ENCODE data around the gene ALCAM.

The ALCAM gene

DNA sequence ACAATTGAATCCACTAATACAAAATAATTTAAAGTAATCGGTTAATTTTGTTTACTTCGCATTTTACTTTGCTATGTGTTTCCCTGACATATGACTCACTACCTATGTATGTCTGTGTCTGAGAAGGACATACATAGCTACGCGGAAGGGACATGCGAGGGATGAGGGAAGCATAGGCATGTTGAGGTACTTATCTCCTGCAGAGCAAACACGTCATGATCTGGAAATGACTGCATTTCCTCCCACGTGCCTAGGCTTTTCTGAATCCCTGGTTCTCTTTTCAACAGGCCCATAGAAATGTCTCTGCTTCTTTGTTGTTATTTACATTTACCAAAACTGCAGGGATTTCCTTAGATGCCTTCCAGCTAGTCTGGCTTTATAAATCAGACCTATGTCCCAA is 27.5 kb downstream of the ALCAM start:
- H3K36me3 ChIP-seq (ENCODE audit: insufficient read depth): no peaks in the 10 kb centered on the region
- H2AFZ ChIP-seq (ENCODE audit: low read depth): no peak overlapping the region
- no peak overlapping the region for H3K4me3 ChIP-seq (IDR thresholded peaks at IDR 0.05; ENCODE audit: insufficient read depth, low read depth, low read length)
- TF ChIP-seq, protein P1, sequence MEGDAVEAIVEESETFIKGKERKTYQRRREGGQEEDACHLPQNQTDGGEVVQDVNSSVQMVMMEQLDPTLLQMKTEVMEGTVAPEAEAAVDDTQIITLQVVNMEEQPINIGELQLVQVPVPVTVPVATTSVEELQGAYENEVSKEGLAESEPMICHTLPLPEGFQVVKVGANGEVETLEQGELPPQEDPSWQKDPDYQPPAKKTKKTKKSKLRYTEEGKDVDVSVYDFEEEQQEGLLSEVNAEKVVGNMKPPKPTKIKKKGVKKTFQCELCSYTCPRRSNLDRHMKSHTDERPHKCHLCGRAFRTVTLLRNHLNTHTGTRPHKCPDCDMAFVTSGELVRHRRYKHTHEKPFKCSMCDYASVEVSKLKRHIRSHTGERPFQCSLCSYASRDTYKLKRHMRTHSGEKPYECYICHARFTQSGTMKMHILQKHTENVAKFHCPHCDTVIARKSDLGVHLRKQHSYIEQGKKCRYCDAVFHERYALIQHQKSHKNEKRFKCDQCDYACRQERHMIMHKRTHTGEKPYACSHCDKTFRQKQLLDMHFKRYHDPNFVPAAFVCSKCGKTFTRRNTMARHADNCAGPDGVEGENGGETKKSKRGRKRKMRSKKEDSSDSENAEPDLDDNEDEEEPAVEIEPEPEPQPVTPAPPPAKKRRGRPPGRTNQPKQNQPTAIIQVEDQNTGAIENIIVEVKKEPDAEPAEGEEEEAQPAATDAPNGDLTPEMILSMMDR (conservative IDR thresholded peaks at IDR 0.05; ENCODE audit: low read depth, low read length): no peak
- H3K27ac ChIP-seq: no peak overlapping the region
- no peaks in the 10 kb centered on the region for H4K20me1 ChIP-seq (ENCODE audit: insufficient read depth)
- no peak overlapping the region for H3K9ac ChIP-seq
- no peaks in the 10 kb centered on the region for H3K27me3 ChIP-seq (ENCODE audit: insufficient read depth, low read depth)
- H3K4me1 ChIP-seq (ENCODE audit: low read depth, poor library complexity, severe bottlenecking): no peaks in the 10 kb centered on the region
- H3K4me2 ChIP-seq: no peak overlapping the region
- H3K79me2 ChIP-seq (ENCODE audit: insufficient read depth, low read depth): no peaks in the 10 kb centered on the region

DNA sequence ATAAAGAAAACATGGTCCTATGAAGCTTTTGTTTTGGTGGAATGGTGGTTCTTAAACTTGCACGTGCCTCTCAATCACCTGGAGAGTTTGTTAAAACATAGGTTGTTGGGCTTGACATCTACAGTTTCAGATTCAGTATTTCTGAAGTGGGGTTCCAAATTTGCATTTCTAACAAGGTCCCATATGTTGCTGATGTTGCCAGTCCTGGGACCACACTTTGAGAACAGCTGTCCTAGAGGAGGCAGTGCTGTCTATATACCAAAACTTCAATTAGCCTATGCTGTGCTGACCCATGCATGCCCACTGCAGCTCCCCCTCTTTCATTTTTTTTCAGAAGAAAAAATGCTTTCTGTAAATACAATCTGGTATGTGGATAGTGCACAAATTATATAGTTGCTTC is 31.3 kb downstream of the ALCAM start:
- Histone ChIP-seq H3K79me2 (ENCODE audit: insufficient read depth, low read depth) (no peaks in the 10 kb centered on the region), H3K9ac (no peak overlapping the region), H3K27me3 (ENCODE audit: insufficient read depth, low read depth) (no peaks in the 10 kb centered on the region), H2AFZ (ENCODE audit: low read depth) (no peak overlapping the region), H4K20me1 (ENCODE audit: insufficient read depth) (no peaks in the 10 kb centered on the region), H3K27ac (no peak overlapping the region), H3K36me3 (ENCODE audit: insufficient read depth) (no peaks in the 10 kb centered on the region), H3K4me2 (no peak overlapping the region), H3K4me1 (ENCODE audit: low read depth, poor library complexity, severe bottlenecking) (no peaks in the 10 kb centered on the region), H3K4me3 (IDR thresholded peaks at IDR 0.05; ENCODE audit: insufficient read depth, low read depth, low read length) (no peak overlapping the region)
- TF ChIP-seq, protein P1 (conservative IDR thresholded peaks at IDR 0.05; ENCODE audit: low read depth, low read length): no peak

DNA sequence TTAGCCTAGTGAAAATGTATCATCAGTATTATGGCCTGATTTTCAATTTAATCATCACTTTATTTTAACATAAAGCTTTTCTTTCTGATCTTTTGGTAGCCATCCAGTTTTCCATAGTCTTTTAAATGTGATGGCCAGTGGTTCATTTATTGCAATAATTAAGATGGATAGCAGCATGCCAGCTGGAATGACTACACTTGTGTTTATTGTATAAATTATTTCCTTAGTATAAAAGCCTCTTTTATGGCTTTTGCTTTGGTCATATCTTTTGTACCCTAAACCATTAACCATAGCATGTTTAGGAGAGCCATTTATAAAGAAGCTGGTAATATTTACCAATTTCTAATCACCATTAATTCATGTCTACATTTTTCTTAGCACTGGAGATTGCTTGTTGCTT is 31.7 kb downstream of the ALCAM start:
- Histone ChIP-seq H3K4me1 (ENCODE audit: low read depth, poor library complexity, severe bottlenecking) (no peaks in the 10 kb centered on the region), H3K36me3 (ENCODE audit: insufficient read depth) (no peaks in the 10 kb centered on the region), H2AFZ (ENCODE audit: low read depth) (no peak overlapping the region), H3K4me3 (IDR thresholded peaks at IDR 0.05; ENCODE audit: insufficient read depth, low read depth, low read length) (no peak overlapping the region), H3K4me2 (no peak overlapping the region), H3K27ac (no peak overlapping the region), H3K9ac (no peak overlapping the region), H4K20me1 (ENCODE audit: insufficient read depth) (no peaks in the 10 kb centered on the region), H3K27me3 (ENCODE audit: insufficient read depth, low read depth) (no peaks in the 10 kb centered on the region), H3K79me2 (ENCODE audit: insufficient read depth, low read depth) (no peaks in the 10 kb centered on the region)
- TF ChIP-seq, protein P1 (conservative IDR thresholded peaks at IDR 0.05; ENCODE audit: low read depth, low read length): no peak

DNA sequence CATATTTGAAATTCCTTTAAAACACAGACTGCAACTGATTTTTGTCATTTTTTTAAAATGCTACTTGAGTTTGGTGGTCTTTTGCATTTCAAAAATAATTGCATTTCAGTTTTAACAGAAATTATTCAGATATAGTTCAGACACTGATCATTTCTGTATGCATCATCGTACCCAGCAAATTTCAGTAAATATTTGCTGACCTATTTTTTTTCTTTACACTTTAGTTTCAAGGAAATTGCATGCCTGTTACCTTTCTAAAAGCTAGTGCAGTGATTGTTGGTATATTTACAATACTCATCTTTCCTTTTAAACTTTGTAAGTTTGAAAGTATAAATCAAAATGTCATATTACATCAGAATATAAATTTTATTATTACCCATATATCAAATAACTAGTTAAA is 32.4 kb downstream of the ALCAM start:
- TF ChIP-seq, protein P1 (conservative IDR thresholded peaks at IDR 0.05; ENCODE audit: low read depth, low read length): no peak
- no peaks in the 10 kb centered on the region for H3K79me2 ChIP-seq (ENCODE audit: insufficient read depth, low read depth)
- no peak overlapping the region for H3K4me2 ChIP-seq

More for the DNA sequence above, 32.4 kb downstream of the ALCAM start:
- no peak overlapping the region for H2AFZ ChIP-seq (ENCODE audit: low read depth)
- no peak overlapping the region for H3K9ac ChIP-seq
- H3K27me3 ChIP-seq (ENCODE audit: insufficient read depth, low read depth): no peaks in the 10 kb centered on the region
- H3K4me3 ChIP-seq (IDR thresholded peaks at IDR 0.05; ENCODE audit: insufficient read depth, low read depth, low read length): no peak overlapping the region
- H3K27ac ChIP-seq: no peak overlapping the region
- no peaks in the 10 kb centered on the region for H3K4me1 ChIP-seq (ENCODE audit: low read depth, poor library complexity, severe bottlenecking)
- H4K20me1 ChIP-seq (ENCODE audit: insufficient read depth): no peaks in the 10 kb centered on the region
- no peaks in the 10 kb centered on the region for H3K36me3 ChIP-seq (ENCODE audit: insufficient read depth)

All from KMS-11 (cell line).